ENCODE measurements around the gene SLX4IP.

Gene SLX4IP

DNA sequence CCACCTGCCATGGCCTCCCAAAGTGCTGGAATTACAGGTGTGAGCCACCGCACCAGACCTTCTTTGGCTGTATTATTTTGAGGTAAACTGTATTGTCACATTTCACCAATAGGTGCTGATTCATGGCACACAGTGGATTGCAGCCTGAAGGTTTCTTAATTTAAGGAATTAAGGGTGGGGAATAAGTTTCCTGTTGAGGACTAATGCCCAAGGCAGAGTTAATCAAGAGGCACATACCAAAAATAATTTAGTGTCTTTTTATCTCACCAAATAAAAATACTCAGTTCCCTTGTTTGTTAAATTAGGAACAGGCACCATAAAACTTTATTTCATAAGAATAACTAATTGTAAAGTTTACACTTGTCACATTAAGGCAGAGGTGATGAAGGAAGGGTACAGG is 103.7 kb downstream of the SLX4IP start:
- no peak for TF ChIP-seq CEBPB (IDR thresholded peaks at IDR 0.05)
- TF ChIP-seq, protein P1, sequence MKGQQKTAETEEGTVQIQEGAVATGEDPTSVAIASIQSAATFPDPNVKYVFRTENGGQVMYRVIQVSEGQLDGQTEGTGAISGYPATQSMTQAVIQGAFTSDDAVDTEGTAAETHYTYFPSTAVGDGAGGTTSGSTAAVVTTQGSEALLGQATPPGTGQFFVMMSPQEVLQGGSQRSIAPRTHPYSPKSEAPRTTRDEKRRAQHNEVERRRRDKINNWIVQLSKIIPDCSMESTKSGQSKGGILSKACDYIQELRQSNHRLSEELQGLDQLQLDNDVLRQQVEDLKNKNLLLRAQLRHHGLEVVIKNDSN (IDR thresholded peaks at IDR 0.05), result no peak
- no peak for TF ChIP-seq RAD21 (IDR thresholded peaks at IDR 0.05; ENCODE audit: low read depth)
- TF ChIP-seq FOXM1 (IDR thresholded peaks at IDR 0.05; ENCODE audit: borderline replicate concordance, low read depth), result no peak

DNA sequence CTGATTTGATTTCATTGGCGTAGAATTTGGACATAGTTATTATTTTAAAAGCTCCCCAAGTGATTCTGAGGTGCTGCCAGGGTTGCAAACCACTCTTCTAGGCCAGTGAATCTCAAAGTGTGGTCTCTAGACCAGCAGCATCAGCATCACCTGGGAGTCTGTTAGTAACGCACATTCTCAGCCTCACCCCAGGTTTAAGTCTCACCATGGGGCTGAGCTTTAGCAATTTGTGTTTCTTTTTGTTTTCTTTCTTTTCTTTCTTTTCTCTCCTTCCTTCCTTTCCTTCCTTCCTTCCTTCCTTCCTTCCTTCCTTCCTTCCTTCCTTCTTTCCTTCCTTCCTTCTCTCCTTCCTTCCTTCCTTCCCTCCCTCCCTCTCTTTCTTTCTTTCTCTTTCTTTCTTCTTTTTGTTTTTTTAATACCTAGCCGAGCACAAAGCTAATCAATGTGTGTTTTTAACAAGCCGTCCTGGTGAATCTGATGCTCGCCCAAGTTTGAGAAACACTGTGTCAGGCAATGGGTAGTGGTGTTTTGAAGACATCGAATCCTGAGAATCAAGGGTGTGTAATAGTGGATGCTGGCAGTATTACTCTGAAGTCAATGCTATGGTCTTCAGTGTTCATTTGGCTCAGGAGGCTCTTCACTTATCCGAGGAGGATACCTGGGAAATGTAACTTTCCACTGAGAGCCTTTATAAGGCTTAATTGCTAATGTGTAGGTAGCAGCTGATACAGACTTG is 104.9 kb downstream of the SLX4IP start:
- TF ChIP-seq, protein P1 (IDR thresholded peaks at IDR 0.05), result no peak
- no peak for TF ChIP-seq TEAD4 (IDR thresholded peaks at IDR 0.05)
- no peak for TF ChIP-seq CREB1 (IDR thresholded peaks at IDR 0.05; ENCODE audit: low read depth)
- no peak for TF ChIP-seq TCF12 (IDR thresholded peaks at IDR 0.05; ENCODE audit: low read depth)
- TF ChIP-seq NFIC (IDR thresholded peaks at IDR 0.05), result no peak
- TF ChIP-seq EP300 (IDR thresholded peaks at IDR 0.05; ENCODE audit: borderline replicate concordance), result no peak
- no peak for TF ChIP-seq CEBPB (IDR thresholded peaks at IDR 0.05)
- TF ChIP-seq YY1 (IDR thresholded peaks at IDR 0.05; ENCODE audit: low read depth), result no peak
- TF ChIP-seq RAD21 (IDR thresholded peaks at IDR 0.05; ENCODE audit: low read depth), result no peak
- TF ChIP-seq ZBTB7A (IDR thresholded peaks at IDR 0.05; ENCODE audit: low read depth), result no peak
- TF ChIP-seq, protein P2, sequence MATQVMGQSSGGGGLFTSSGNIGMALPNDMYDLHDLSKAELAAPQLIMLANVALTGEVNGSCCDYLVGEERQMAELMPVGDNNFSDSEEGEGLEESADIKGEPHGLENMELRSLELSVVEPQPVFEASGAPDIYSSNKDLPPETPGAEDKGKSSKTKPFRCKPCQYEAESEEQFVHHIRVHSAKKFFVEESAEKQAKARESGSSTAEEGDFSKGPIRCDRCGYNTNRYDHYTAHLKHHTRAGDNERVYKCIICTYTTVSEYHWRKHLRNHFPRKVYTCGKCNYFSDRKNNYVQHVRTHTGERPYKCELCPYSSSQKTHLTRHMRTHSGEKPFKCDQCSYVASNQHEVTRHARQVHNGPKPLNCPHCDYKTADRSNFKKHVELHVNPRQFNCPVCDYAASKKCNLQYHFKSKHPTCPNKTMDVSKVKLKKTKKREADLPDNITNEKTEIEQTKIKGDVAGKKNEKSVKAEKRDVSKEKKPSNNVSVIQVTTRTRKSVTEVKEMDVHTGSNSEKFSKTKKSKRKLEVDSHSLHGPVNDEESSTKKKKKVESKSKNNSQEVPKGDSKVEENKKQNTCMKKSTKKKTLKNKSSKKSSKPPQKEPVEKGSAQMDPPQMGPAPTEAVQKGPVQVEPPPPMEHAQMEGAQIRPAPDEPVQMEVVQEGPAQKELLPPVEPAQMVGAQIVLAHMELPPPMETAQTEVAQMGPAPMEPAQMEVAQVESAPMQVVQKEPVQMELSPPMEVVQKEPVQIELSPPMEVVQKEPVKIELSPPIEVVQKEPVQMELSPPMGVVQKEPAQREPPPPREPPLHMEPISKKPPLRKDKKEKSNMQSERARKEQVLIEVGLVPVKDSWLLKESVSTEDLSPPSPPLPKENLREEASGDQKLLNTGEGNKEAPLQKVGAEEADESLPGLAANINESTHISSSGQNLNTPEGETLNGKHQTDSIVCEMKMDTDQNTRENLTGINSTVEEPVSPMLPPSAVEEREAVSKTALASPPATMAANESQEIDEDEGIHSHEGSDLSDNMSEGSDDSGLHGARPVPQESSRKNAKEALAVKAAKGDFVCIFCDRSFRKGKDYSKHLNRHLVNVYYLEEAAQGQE (IDR thresholded peaks at IDR 0.05; ENCODE audit: low read depth), result no peak
- no peak for TF ChIP-seq FOXM1 (IDR thresholded peaks at IDR 0.05; ENCODE audit: borderline replicate concordance, low read depth)
- no peak for TF ChIP-seq TAF1 (IDR thresholded peaks at IDR 0.05; ENCODE audit: low read depth)
- TF ChIP-seq, protein P3, sequence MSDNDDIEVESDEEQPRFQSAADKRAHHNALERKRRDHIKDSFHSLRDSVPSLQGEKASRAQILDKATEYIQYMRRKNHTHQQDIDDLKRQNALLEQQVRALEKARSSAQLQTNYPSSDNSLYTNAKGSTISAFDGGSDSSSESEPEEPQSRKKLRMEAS (IDR thresholded peaks at IDR 0.05), result no peak
- TF ChIP-seq EGR1 (IDR thresholded peaks at IDR 0.05), result no peak

DNA sequence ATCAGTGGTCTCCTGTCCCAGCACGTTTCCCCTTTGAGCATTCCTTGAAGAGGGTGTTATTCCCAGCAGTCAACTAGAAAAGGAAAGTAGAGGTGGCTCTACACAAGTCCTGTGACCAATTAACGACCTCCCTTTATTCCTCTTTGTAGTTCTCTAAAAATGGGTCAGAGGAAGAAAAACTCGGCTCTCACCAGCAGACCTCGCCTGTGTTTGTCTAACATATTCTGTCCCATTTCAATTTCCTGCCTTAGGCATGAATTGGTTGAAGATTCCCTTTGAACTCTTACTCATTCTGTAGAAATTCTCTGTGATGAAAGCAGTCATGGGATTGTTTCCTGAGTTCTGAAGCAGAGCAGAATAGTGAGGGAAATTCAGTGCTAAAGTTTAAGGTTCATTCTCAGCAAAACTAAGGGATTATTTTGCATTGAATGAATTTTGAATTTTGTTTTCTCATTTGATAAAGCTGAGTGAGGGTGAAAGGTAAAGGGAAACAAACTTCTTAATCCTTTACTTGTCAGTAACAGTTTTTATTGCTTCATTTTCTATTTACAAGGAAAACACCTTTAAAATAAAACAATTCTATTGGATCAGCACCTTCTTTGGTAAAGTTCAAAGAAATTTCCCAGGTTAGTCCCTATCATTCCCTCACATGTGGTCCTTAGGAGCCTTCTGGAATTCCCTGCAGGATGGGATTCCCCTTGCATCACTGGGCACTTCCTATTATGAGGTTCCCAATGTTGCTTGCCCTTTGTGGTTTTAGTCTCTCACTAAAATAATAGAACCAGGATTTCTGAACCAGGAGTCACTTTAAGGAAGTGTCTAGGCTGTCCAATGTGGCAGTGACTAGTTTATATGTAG is 105.8 kb downstream of the SLX4IP start:
- TF ChIP-seq RAD21 (IDR thresholded peaks at IDR 0.05; ENCODE audit: low read depth) (no peak), ZBTB7A (IDR thresholded peaks at IDR 0.05; ENCODE audit: low read depth) (no peak), TAF1 (IDR thresholded peaks at IDR 0.05; ENCODE audit: low read depth) (no peak), TCF12 (IDR thresholded peaks at IDR 0.05; ENCODE audit: low read depth) (no peak), NFIC (IDR thresholded peaks at IDR 0.05) (no peak)
- TF ChIP-seq, protein P2 (IDR thresholded peaks at IDR 0.05; ENCODE audit: low read depth), result no peak
- TF ChIP-seq, protein P1 (IDR thresholded peaks at IDR 0.05), result no peak

DNA sequence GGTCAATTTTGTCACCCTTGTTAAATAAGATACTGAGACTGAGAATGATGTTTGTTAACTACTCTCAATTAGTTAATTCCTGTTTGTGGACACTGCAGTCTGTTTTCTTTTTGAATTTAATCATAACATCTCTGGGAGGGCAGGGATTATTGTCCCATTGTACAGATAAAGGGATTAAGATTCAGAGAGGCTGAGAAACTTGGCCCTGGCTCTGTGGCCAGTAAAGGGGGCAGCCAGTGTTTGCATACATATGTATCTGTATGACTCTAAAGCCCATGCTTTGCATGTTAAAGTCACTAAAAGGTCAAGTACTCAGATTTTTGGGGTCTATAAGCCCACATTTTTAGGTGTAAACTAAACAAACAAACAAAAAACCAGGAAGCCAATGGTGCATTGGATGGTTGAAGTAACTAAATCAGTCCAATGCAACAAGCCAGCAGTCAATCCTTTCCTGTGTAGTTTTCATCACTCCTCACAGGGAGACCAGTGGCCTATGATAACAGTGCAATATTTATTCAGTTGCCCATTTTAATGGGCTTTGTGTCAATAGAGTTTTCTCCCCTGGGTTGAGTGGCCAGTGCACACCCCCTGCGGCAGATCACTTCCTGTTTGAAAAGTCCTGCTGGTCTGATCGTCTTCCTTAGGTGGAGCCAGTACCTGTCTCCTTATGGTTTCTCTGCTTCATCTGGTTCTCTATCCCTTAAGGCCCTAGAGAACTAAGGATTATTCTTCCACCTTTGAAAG is 106.7 kb downstream of the SLX4IP start:
- no peak for TF ChIP-seq TAF1 (IDR thresholded peaks at IDR 0.05; ENCODE audit: low read depth)
- no peak for TF ChIP-seq EP300 (IDR thresholded peaks at IDR 0.05; ENCODE audit: borderline replicate concordance)
- TF ChIP-seq, protein P1 (IDR thresholded peaks at IDR 0.05), result no peak
- TF ChIP-seq NFIC (IDR thresholded peaks at IDR 0.05), result no peak
- TF ChIP-seq ZBTB7A (IDR thresholded peaks at IDR 0.05; ENCODE audit: low read depth), result no peak
- TF ChIP-seq CEBPB (IDR thresholded peaks at IDR 0.05), result no peak
- TF ChIP-seq, protein P3 (IDR thresholded peaks at IDR 0.05), result no peak
- TF ChIP-seq TCF12 (IDR thresholded peaks at IDR 0.05; ENCODE audit: low read depth), result no peak
- no peak for TF ChIP-seq YY1 (IDR thresholded peaks at IDR 0.05; ENCODE audit: low read depth)
- no peak for TF ChIP-seq TEAD4 (IDR thresholded peaks at IDR 0.05)
- no peak for TF ChIP-seq FOXM1 (IDR thresholded peaks at IDR 0.05; ENCODE audit: borderline replicate concordance, low read depth)
